Cortex of kidney (tissue), 1 donor: ENCODE measurements around the gene IL17F.
"Not testable (repeated sequence)": the region's sequence is repeated elsewhere in the genome, so short reads cannot be mapped to it uniquely, and the experiment has no call there.

Experiments
- DNase-seq: peaks from one replicate; lab custom pipeline; 2025; lab: John Stamatoyannopoulos, UW

IL17F gene

DNA sequence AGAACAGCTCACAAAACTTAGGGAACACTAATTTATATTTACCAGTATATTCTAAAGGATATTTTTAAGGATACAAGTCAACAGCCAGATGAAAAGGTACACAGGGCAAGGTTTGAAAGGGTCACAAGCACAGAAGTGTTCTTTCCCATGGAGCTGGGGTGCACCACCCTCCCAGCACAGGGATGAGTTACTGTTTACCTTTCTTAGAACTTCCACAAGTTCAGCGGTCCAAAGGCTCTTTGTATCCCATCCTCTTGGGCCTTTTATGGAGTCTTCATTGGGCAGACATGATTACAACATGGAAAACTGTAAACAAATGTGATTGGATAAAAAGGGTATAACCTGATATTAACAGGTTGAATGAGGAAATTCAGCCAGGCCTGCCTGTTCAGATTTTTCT, 1.1 kb upstream of the IL17F start:
- no peak for DNase-seq

- no peak for DNase-seq
These were observed 912 bp downstream of the IL17F start for GRCh38 chr6:52243282-52243893.

DNA sequence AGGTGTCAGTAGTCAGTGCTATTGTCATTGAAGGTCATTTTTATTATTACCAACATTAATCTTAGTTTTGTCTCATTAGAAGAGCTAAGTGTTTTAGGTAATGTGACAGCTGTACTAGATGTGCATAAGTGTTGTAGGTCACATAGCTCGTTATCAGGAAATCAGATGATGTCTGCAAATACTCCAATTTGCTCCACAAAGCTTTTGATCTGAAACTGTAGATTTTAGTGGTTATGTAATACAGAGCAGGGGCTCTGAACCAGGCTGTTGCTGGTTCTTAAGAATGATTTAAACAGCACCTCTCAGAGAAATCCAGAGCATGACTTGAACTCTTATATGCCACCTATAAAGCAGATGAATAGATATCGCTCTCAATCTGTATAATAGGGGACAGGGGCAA, 2.5 kb downstream of the IL17F start:
- no peak for DNase-seq

DNA sequence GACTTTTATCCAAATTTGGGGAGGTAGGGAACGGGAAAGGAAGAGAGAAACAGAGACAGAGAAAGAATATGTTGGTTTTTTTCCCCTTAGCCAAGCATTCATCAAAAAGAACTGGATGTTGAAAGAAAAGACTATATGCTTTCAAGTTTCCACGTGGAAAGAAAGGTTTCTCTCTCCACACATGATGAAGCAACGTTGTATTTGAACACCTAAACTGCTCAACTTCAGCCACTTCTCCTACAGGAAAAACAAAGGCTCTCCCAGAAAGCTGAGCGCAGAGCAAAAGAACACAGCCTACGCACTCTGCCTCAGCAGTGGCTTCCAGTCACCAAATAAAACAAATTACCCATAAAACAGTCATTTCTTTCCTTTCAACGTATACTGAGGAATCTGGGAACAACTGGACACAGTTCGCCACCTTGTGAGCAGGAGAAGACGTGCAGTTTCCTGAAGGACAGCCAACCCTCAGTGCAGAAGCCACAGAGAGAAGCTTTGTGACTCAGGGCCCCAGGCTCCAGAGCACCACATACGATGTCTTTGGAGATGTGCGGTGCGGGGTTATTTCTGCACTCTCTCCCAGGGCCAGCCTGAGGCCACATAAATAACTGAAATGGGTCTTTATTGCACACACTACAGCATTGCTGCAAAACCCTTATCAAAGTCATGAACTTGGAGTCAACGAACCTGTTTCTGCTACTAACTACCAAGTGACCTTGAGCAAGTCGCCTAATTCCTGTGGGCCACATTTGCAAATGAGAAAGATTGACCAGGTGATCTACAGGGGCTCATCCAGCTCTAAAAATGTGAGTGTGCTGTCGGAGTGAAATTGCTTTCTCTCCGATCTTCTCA, 10.1 kb downstream of the IL17F start:
- no peak for DNase-seq

DNA sequence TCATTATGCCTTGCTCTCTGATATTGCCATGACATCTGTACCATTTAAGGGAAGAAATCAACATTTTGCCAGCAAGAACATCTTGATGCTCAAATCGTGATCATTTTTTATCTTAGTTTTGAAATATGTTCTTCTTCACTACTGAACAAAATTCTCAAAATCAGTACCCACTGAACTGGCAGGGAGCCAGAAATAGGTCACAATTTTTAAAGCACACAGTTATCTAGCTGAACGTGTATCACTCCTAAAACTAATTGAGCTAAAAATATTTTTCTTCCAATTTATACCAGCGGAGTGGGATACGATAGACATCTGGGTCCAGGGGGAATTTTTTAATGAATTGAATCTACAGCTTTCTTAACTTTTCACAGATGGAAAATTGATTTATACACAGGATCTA, 11.3 kb downstream of the IL17F start:
- no peak for DNase-seq

- no peak for DNase-seq
These were observed 12.7 kb downstream of the IL17F start for GRCh38 chr6:52231406-52232127.

DNA sequence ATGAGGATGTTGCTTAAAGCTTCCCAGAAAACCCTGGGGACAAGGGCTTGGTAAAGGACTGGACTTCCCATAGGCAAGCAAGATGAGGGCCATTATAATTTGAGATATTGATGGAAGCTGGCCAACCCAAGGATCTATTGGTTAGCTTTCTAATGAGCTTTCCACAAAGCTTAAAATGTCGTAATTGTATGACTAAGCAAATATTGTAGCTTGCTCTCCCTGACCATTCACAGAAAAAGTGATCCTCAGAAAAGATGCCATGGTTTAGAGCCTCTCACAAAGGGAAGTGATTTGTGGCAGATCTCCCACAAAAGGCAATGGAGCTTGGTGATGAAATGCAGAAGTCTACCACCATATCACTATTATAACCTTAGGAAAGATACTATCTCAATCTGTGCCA, 13.6 kb downstream of the IL17F start:
- no peak for DNase-seq

- DNase-seq: no peak
These were observed 16.8 kb downstream of the IL17F start for GRCh38 chr6:52227495-52227894.

GRCh38 chr6:52221302-52221701, 23.0 kb downstream of the IL17F start:
- no peak for DNase-seq

DNA sequence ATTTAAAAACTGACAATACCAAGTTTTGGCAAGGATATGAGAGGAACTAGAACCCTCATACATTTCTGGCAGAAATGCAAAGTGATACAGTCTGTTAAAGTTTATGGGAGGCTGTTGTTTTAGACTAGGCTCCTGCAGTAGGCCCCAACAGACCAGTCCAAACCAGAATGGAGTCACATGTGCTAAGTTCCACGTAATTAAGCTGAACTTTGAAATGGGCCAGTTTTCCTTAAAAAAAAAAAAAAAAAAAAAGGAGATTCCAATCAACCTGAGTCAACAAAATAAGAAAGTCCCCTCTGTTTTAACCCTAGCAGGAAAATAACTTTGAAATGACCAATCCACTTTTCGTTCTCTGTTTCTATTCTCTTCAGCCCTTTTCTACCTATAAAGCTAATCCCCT, 26.5 kb downstream of the IL17F start:
- DNase-seq: no peak

DNA sequence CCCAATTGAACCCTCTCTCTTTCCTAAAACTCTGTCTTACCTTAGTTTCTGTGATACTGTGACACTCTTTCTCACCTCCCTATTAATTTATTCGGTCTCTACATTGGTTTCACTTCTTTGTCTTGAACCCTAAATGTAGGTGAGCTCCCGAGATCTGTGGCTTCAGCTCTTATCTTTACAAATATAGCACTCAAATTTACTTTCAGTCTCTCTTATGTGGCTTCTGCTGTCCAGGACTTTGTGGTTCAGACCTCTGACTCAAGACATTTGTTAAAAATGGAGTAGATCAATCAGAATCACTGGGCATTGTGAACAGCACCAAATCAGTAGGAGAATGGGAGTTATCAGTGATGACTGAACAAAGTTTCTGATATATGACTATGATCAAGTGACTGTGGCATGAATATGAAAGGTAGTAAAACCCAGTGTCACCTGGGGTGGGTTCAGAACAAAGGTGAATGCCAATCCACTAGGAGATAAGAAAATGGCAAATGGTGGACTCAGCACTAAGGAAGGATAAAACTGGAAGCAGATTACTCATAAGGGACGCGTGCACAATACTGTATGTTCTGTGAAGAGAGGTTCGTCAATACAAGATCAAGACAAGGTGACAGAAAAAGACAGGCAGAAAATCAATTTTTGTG, 27.2 kb downstream of the IL17F start:
- DNase-seq: no peak

- DNase-seq: no peak
These were observed 28.5 kb downstream of the IL17F start for GRCh38 chr6:52215787-52216186.

GRCh38 chr6:52213127-52213526, 31.2 kb downstream of the IL17F start:
- no peak for DNase-seq

- no peak for DNase-seq
These were observed 34.1 kb downstream of the IL17F start for GRCh38 chr6:52210227-52210626.

DNA sequence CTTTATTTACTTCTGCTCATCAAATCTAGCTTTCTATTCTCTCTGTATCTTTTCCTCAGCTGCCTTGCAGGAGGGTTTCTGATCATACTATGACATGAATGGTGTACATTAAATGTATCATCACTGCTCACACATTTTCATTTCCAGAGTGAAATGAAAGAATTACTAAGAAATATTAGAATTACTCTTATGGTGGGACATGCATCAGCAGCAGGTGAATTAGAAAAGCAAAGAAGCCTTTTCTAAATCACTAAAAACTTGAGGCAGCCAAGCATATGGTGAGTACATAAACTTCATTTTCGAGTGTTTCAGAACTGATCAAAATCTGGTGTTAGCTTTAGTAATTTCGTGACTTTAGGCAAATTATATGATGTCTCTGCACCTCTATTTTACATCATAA, 34.5 kb downstream of the IL17F start:
- no peak for DNase-seq

DNA sequence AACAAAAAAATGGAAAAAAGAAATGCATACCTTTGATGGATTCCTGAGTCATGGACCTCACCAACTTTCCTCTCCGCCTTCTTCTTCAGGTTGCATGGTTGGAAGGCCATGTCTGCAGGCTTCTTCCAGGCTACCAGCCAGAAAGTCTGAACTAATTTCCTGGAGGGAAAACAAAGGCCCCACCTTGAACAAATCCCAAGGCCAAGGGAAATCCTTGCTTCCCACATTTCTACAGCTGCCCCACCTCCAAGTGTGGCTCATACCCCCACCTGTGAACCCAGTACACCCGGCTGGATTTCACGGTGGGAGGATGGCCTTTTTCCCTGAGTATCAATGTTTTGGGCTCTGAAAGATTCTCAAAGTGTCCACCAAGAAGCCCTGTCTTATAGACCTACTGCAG, 35.7 kb downstream of the IL17F start:
- DNase-seq: no peak

- no peak for DNase-seq
These were observed 37.2 kb downstream of the IL17F start for GRCh38 chr6:52207066-52207465.

DNA sequence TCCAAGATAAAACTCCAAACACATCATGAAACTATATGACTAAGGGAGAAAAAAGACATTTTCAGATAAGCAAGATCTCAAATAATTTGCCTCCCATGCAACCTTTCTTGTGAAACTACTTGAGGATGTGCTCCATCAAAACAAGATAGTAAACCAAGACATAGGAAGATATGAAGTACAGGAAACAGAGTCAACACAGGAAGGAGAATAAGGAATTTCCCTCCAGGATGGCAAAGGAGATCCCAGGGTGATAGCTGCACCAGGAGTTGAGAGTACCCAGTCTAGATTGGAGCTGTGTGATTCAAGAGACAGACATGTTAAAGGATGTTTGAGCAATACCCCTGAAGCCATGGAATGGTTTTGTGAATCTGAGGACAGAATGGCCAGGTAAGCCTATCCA, 42.8 kb downstream of the IL17F start:
- no peak for DNase-seq

DNA sequence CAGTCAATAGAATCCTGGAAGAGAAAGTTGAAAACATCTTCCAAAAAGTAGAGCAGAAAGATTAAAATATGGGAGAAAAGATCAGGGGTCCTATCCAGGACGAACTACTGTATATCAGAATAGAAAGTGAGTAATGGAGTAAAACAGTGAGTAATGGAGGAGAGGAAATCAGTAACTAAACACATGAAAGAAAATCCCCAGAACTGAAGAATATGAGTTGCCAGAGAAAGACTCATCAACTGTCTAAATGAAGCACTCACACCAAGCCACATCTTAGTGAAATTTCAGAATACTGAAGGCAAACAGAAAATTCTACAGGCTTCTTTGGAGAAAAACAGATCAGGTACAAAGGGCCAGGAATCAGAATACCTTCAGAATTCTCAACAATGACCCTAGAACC, 43.3 kb downstream of the IL17F start:
- DNase-seq: no peak

DNA sequence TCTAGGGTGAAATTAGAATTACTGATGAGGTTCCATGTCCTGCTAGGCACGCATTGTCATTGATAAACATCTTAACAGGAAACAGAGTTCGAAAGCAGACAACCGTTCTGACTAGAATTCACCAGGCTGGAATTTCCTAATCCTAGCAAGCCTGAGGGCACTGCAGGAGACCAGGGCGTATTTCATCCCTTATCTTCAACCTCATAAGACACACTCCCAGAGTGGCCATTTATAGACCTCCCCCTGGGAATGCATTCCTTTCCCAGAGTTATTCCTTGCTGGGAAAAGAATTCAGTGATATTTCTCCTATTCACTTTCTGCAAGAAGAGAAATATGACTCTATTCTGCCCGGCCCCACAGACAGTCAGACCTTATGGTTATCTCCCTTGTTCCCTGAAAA, 44.2 kb downstream of the IL17F start:
- not testable (repeated sequence) for DNase-seq

DNA sequence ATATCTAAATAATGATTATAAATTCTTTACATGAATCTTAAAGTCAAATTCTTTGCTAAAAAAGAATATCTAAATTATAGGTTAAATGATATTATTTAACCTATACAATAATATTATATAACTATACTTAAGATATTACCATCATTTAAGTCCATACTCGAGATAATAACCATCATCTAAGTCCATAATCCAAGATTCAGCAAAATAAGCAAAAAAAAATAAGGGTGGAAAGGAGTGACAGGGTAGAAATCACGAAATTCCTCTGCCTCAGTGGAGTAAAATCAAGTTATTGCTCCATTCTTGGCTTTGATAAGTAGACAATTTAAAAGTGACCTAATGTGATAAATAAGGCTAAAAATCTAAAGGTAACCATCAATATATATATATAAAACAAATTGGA, 48.4 kb downstream of the IL17F start:
- DNase-seq: no peak

- no peak for DNase-seq
These were observed 52.5 kb downstream of the IL17F start for GRCh38 chr6:52191824-52192223.

DNA sequence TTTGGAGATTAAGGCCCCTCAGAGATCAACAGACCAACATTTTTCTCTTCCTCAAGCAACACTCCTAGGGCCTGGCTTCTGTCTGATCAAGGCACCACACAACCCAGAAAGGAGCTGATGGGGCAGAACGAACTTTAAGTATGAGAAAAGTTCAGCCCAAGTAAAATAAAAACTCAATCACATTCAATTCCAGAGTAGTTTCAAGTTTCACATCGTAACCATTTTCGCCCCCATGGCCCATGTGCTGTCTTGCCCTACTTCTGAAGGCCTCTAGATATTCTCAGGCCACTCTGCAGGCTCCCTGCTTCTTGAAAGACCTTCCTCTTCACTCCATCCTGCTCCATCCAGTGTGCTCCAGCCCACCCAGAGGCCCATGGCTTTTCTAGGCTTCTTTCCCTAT, 53.9 kb downstream of the IL17F start:
- no peak for DNase-seq
